ENCODE data around the gene MPPE1.

The MPPE1 gene

GRCh38 chr18:11884396-11885030 lies 23.6 kb downstream of the MPPE1 start:
- Histone ChIP-seq H3K18ac (ENCODE audit: low read length) (no peak overlapping the region), H3K27ac (replicated peaks; ENCODE audit: low read length) (no peak overlapping the region), H3K4ac (ENCODE audit: low read length) (no peak overlapping the region), H2AK5ac (ENCODE audit: low read depth, low read length) (no peak overlapping the region), H2BK120ac (ENCODE audit: low read depth, low read length) (no peak overlapping the region), H3K23ac (ENCODE audit: low read depth, low read length, poor library complexity) (no peak overlapping the region), H3K4me1 (ENCODE audit: control insufficient read depth in 2 of 2, insufficient read depth in 1 of 2, low read depth in 1 of 2, low read length in 2 of 2) (peaks cover 0 to 2% of the 10 kb centered on the region in 2 donors), H3K36me3 (replicated peaks in 1 of 2; ENCODE audit: control insufficient read depth in 2 of 2, insufficient read depth in 2 of 2, low read length in 2 of 2) (peaks cover 6 to 75% of the 10 kb centered on the region in 2 donors), H3K4me2 (ENCODE audit: insufficient read depth, low read length, poor library complexity, severe bottlenecking) (no peak overlapping the region), H3K79me1 (ENCODE audit: low read depth, low read length) (peaks cover 4% of the 10 kb centered on the region), H2BK5ac (ENCODE audit: low read length) (no peak overlapping the region), H2BK15ac (ENCODE audit: low read length) (no peak overlapping the region), H2AFZ (ENCODE audit: low read length) (no peak overlapping the region), H3K27me3 (ENCODE audit: control insufficient read depth in 3 of 3, insufficient read depth in 3 of 3, low read depth in 1 of 3, low read length in 3 of 3) (no peaks in the 10 kb centered on the region), H3K9ac (ENCODE audit: low read depth, low read length, poor library complexity) (no peak overlapping the region), H2BK12ac (ENCODE audit: low read length) (no peak overlapping the region), H3K4me3 (ENCODE audit: low read length in 2 of 2) (peak overlapping the region in 1 of 2 donors; percentile 51), H4K91ac (ENCODE audit: low read depth, low read length, poor library complexity) (no peak overlapping the region), H3K9me3 (replicated peaks in 1 of 2; ENCODE audit: control insufficient read depth in 2 of 2, insufficient read depth in 1 of 2, low read depth in 1 of 2, low read length in 2 of 2) (no peaks in the 10 kb centered on the region), H3K14ac (ENCODE audit: low read length) (no peak overlapping the region), H4K8ac (ENCODE audit: low read depth, low read length) (no peak overlapping the region)
- no peak for DNase-seq (ENCODE audit: low spot score)
- WGBS, 2 donors (ENCODE audit: extremely low coverage in 2 of 2, insufficient read length in 2 of 2, insufficient replicate concordance in 1 of 2) = no CpG with 5 or more reads among the region's 12 CpGs

- no peak overlapping the region for H3K9ac ChIP-seq (ENCODE audit: low read depth, low read length, poor library complexity)
- no peak overlapping the region for H3K18ac ChIP-seq (ENCODE audit: low read length)
- no peak overlapping the region for H2AK5ac ChIP-seq (ENCODE audit: low read depth, low read length)
- H2BK5ac ChIP-seq (ENCODE audit: low read length) = no peak overlapping the region
- no peaks in the 10 kb centered on the region for H3K9me3 ChIP-seq (replicated peaks in 1 of 2; ENCODE audit: control insufficient read depth in 2 of 2, insufficient read depth in 1 of 2, low read depth in 1 of 2, low read length in 2 of 2)
- H4K91ac ChIP-seq (ENCODE audit: low read depth, low read length, poor library complexity) = no peak overlapping the region
- no peak overlapping the region for H3K4ac ChIP-seq (ENCODE audit: low read length)
- H2BK120ac ChIP-seq (ENCODE audit: low read depth, low read length) = no peak overlapping the region
- H2BK12ac ChIP-seq (ENCODE audit: low read length) = no peak overlapping the region
- no peak overlapping the region for H3K4me2 ChIP-seq (ENCODE audit: insufficient read depth, low read length, poor library complexity, severe bottlenecking)
- no peak overlapping the region for H3K14ac ChIP-seq (ENCODE audit: low read length)
- no peak overlapping the region for H4K8ac ChIP-seq (ENCODE audit: low read depth, low read length)
- no peak overlapping the region for H3K23ac ChIP-seq (ENCODE audit: low read depth, low read length, poor library complexity)
- H2BK15ac ChIP-seq (ENCODE audit: low read length) = no peak overlapping the region
- H3K79me1 ChIP-seq (ENCODE audit: low read depth, low read length) = peaks cover 4% of the 10 kb centered on the region
- no peak overlapping the region for H2AFZ ChIP-seq (ENCODE audit: low read length)
- no peak overlapping the region for H3K4me3 ChIP-seq (ENCODE audit: low read length in 2 of 2)
- H3K27ac ChIP-seq (replicated peaks; ENCODE audit: low read length) = no peak overlapping the region
- no peaks in the 10 kb centered on the region for H3K27me3 ChIP-seq (ENCODE audit: control insufficient read depth in 3 of 3, insufficient read depth in 3 of 3, low read depth in 1 of 3, low read length in 3 of 3)
- DNase-seq (ENCODE audit: low spot score) = no peak
- H3K4me1 ChIP-seq (ENCODE audit: control insufficient read depth in 2 of 2, insufficient read depth in 1 of 2, low read depth in 1 of 2, low read length in 2 of 2) = peaks cover 0 to 2% of the 10 kb centered on the region in 2 donors
- H3K36me3 ChIP-seq (replicated peaks in 1 of 2; ENCODE audit: control insufficient read depth in 2 of 2, insufficient read depth in 2 of 2, low read length in 2 of 2) = peaks cover 6 to 71% of the 10 kb centered on the region in 2 donors
- no CpG with 5 or more reads among the region's 1 CpG for WGBS, 2 donors (ENCODE audit: extremely low coverage in 2 of 2, insufficient read length in 2 of 2, insufficient replicate concordance in 1 of 2)
These were observed 25.0 kb downstream of the MPPE1 start for GRCh38 chr18:11883153-11883552.

- no peak overlapping the region for H3K23ac ChIP-seq (ENCODE audit: low read depth, low read length, poor library complexity)
- no peaks in the 10 kb centered on the region for H3K9me3 ChIP-seq (replicated peaks in 1 of 2; ENCODE audit: control insufficient read depth in 2 of 2, insufficient read depth in 1 of 2, low read depth in 1 of 2, low read length in 2 of 2)
- H3K4me2 ChIP-seq (ENCODE audit: insufficient read depth, low read length, poor library complexity, severe bottlenecking) = no peak overlapping the region
- no peak overlapping the region for H4K8ac ChIP-seq (ENCODE audit: low read depth, low read length)
- H2BK15ac ChIP-seq (ENCODE audit: low read length) = no peak overlapping the region
- no peak overlapping the region for H3K4ac ChIP-seq (ENCODE audit: low read length)
- no peak overlapping the region for H2AK5ac ChIP-seq (ENCODE audit: low read depth, low read length)
- no peak overlapping the region for H2BK5ac ChIP-seq (ENCODE audit: low read length)
- no CpG with 5 or more reads among the region's 4 CpGs for WGBS, 2 donors (ENCODE audit: extremely low coverage in 2 of 2, insufficient read length in 2 of 2, insufficient replicate concordance in 1 of 2)
- no peak overlapping the region for H3K9ac ChIP-seq (ENCODE audit: low read depth, low read length, poor library complexity)
- H3K18ac ChIP-seq (ENCODE audit: low read length) = no peak overlapping the region
- H2BK12ac ChIP-seq (ENCODE audit: low read length) = no peak overlapping the region
- H3K27ac ChIP-seq (replicated peaks; ENCODE audit: low read length) = no peak overlapping the region
- no peak for DNase-seq (ENCODE audit: low spot score)
- H3K36me3 ChIP-seq (replicated peaks in 1 of 2; ENCODE audit: control insufficient read depth in 2 of 2, insufficient read depth in 2 of 2, low read length in 2 of 2) = peaks cover 6 to 71% of the 10 kb centered on the region in 2 donors
- no peak overlapping the region for H2BK120ac ChIP-seq (ENCODE audit: low read depth, low read length)
- peaks cover 4% of the 10 kb centered on the region for H3K79me1 ChIP-seq (ENCODE audit: low read depth, low read length)
- H3K4me1 ChIP-seq (ENCODE audit: control insufficient read depth in 2 of 2, insufficient read depth in 1 of 2, low read depth in 1 of 2, low read length in 2 of 2) = peaks cover 0 to 2% of the 10 kb centered on the region in 2 donors
- no peak overlapping the region for H3K14ac ChIP-seq (ENCODE audit: low read length)
- H4K91ac ChIP-seq (ENCODE audit: low read depth, low read length, poor library complexity) = no peak overlapping the region
- H3K27me3 ChIP-seq (ENCODE audit: control insufficient read depth in 3 of 3, insufficient read depth in 3 of 3, low read depth in 1 of 3, low read length in 3 of 3) = no peaks in the 10 kb centered on the region
- H2AFZ ChIP-seq (ENCODE audit: low read length) = no peak overlapping the region
- H3K4me3 ChIP-seq (ENCODE audit: low read length in 2 of 2) = no peak overlapping the region
These were observed 25.5 kb downstream of the MPPE1 start for GRCh38 chr18:11882636-11883035.

DNA sequence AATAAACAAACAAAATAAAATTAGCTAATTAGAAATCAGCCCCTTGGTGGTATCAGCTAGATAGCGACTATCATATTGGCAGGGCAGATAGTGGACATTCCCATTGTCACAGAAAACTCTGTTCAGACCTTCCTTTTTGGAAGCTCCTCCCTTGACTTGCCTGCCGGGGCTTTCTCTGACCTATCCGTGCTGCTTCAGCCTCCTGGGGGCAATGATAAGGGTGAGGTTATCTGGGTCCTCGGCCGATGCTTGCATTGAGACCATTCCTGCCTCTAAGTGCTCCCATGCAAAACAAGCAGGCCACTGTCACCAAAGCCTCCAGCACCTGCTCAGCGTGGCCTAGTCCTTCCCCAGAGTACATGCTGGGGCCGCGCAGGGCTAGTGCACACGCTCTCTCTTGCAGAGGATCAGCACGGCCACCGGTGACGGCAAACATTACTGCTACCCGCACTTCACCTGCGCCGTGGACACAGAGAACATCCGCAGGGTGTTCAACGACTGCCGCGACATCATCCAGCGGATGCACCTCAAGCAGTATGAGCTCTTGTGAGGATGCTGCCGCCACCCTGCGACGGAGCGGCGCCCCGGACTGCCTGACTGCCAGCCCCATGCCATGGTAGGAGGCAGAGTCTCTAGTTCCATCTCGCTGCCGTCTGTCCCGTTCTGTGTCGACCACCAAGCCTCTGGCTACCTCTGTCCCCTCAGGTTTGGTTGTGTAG lies 27.4 kb downstream of the MPPE1 start:
- H3K4me3 ChIP-seq (ENCODE audit: low read length in 2 of 2) = no peak overlapping the region
- H3K79me1 ChIP-seq (ENCODE audit: low read depth, low read length) = peaks cover 4% of the 10 kb centered on the region
- no peaks in the 10 kb centered on the region for H3K4me1 ChIP-seq (ENCODE audit: control insufficient read depth in 2 of 2, insufficient read depth in 1 of 2, low read depth in 1 of 2, low read length in 2 of 2)
- H3K23ac ChIP-seq (ENCODE audit: low read depth, low read length, poor library complexity) = peak overlapping the region; percentile 86
- peak overlapping the region; percentile 38 for H3K18ac ChIP-seq (ENCODE audit: low read length)
- no peak overlapping the region for H2AFZ ChIP-seq (ENCODE audit: low read length)
- peaks cover 0 to 6% of the 10 kb centered on the region in 2 donors for H3K9me3 ChIP-seq (replicated peaks in 1 of 2; ENCODE audit: control insufficient read depth in 2 of 2, insufficient read depth in 1 of 2, low read depth in 1 of 2, low read length in 2 of 2)
- H4K91ac ChIP-seq (ENCODE audit: low read depth, low read length, poor library complexity) = no peak overlapping the region
- H3K4me2 ChIP-seq (ENCODE audit: insufficient read depth, low read length, poor library complexity, severe bottlenecking) = no peak overlapping the region
- no peak overlapping the region for H2BK5ac ChIP-seq (ENCODE audit: low read length)
- DNase-seq (ENCODE audit: low spot score) = no peak
- no CpG with 5 or more reads among the region's 30 CpGs for WGBS, 2 donors (ENCODE audit: extremely low coverage in 2 of 2, insufficient read length in 2 of 2, insufficient replicate concordance in 1 of 2)
- no peaks in the 10 kb centered on the region for H3K27me3 ChIP-seq (ENCODE audit: control insufficient read depth in 3 of 3, insufficient read depth in 3 of 3, low read depth in 1 of 3, low read length in 3 of 3)
- H2BK12ac ChIP-seq (ENCODE audit: low read length) = peak overlapping the region; percentile 58
- no peak overlapping the region for H2BK15ac ChIP-seq (ENCODE audit: low read length)
- H3K9ac ChIP-seq (ENCODE audit: low read depth, low read length, poor library complexity) = no peak overlapping the region
- no peak overlapping the region for H3K27ac ChIP-seq (replicated peaks; ENCODE audit: low read length)
- peak overlapping the region; percentile 43 for H4K8ac ChIP-seq (ENCODE audit: low read depth, low read length)
- H2BK120ac ChIP-seq (ENCODE audit: low read depth, low read length) = no peak overlapping the region
- H2AK5ac ChIP-seq (ENCODE audit: low read depth, low read length) = peak overlapping the region; percentile 59
- no peak overlapping the region for H3K14ac ChIP-seq (ENCODE audit: low read length)
- H3K4ac ChIP-seq (ENCODE audit: low read length) = peak overlapping the region; percentile 53
- H3K36me3 ChIP-seq (replicated peaks in 1 of 2; ENCODE audit: control insufficient read depth in 2 of 2, insufficient read depth in 2 of 2, low read length in 2 of 2) = peaks cover 5 to 72% of the 10 kb centered on the region in 2 donors

Data from neuronal stem cell (in vitro differentiated cells).